K562 (cell line): ENCODE measurements around the gene BSPRY. TPM values are rescaled to one million over a fixed set of nuclear protein-coding genes. Genes with fewer than 3 reads are reported as not detected.

Source experiments
- ATAC-seq: fragments of 200-7000 bp; cut with Tn5 transposase; 3 replicates; pipeline ENCODE4 v1.9.1; 2020; ENCODE audit warnings: moderate library complexity
- BruUV-seq: library from RNA; stranded (reverse); fragments of 400-500 nt; replicated peaks from 2 replicates; lab custom pipeline; 2021; lab: Mats Ljungman, UMichigan
- CTCF ChIA-PET: fragments of 300-600 bp; formaldehyde crosslinking; extraction: SDS; loops from one replicate; lab custom pipeline; 2021; ENCODE audit warnings: low intra/inter-chr PET ratio; lab: Yijun Ruan, JAX
- POLR2A ChIA-PET: fragments of 300-600, 350-650 bp; sonication (Branson Sonifier 250); formaldehyde crosslinking; extraction: SDS; loops from one replicate; lab custom pipeline; 2021; ENCODE audit warnings: antibody characterized with exemption, inconsistent platforms; lab: Yijun Ruan, JAX
- DNase-seq, 4 experiments: peaks; one replicate each; pipeline versions ENCODE4 v3.0.0 to v3.0.0-alpha.2; 2011 to 2018; ENCODE audit warnings: low spot score in 3 of 4, mixed read lengths in 3 of 4; ENCODE audit errors: extremely low read depth in 1 of 4
- FAIRE-seq: peaks from 2 replicates; lab custom pipeline; 2011; peaks lifted over from hg19 to GRCh38; lab: Jason Lieb, UNC
- H2AFZ ChIP-seq: 2 replicates; pipeline ENCODE4 v1.6.0; 2011; ENCODE audit warnings: low read depth, low read length, control low read depth, inconsistent platforms
- H3K27ac ChIP-seq: fragments of 200-600 bp; 3 replicates; pipeline ENCODE4 v1.8.0; 2011; ENCODE audit warnings: low read depth, mild to moderate bottlenecking, control low read depth, inconsistent platforms, low read length, moderate library complexity, mixed read lengths; ENCODE audit errors: extremely low read depth
- H3K27me3 ChIP-seq, 2 experiments: fragments of 300-600 bp in 1 of 2; 2 replicates in 1 of 2; 3 replicates in 1 of 2; pipeline versions ENCODE4 v1.6.0 to v1.8.0; 2011; ENCODE audit warnings: inconsistent platforms in 2 of 2, low read length in 2 of 2, mild to moderate bottlenecking in 1 of 2, mixed read lengths in 1 of 2, moderate library complexity in 1 of 2; ENCODE audit not compliant: control insufficient read depth in 2 of 2, insufficient read depth in 2 of 2
- H3K36me3 ChIP-seq: fragments of 300-600 bp; 3 replicates; pipeline ENCODE4 v1.8.0; 2011; ENCODE audit warnings: mild to moderate bottlenecking, low read length, inconsistent platforms; ENCODE audit not compliant: control insufficient read depth, insufficient read depth
- H3K4me1 ChIP-seq, 2 experiments: fragments of 200-600 bp in 1 of 2; replicated peaks in 1 of 2; 2 replicates in 1 of 2; 3 replicates in 1 of 2; pipeline versions ENCODE4 v1.5.1 to v1.8.0; 2011; ENCODE audit warnings: inconsistent platforms in 2 of 2, low read length in 2 of 2, mild to moderate bottlenecking in 1 of 2, mixed read lengths in 1 of 2, moderate library complexity in 1 of 2; ENCODE audit not compliant: control insufficient read depth in 2 of 2, insufficient read depth in 2 of 2
- H3K4me2 ChIP-seq: 2 replicates; pipeline ENCODE4 v1.6.1; 2011; ENCODE audit warnings: low read length, control low read depth, inconsistent platforms, mixed read lengths; ENCODE audit not compliant: insufficient read depth
- H3K4me3 ChIP-seq: fragments of 200-600 bp; sonication (generic), shearing (Covaris generic); 2 replicates; pipeline ENCODE4 v1.5.1; 2016; ENCODE audit warnings: control low read depth, inconsistent platforms
- H3K79me2 ChIP-seq: fragments of 200-600 bp; 3 replicates; pipeline ENCODE4 v1.8.0; 2011; ENCODE audit warnings: low read length, inconsistent platforms; ENCODE audit not compliant: control insufficient read depth, insufficient read depth
- H3K9ac ChIP-seq, 2 experiments: 2 replicates each; pipeline versions ENCODE4 v1.6.0 to v1.6.1; 2011; ENCODE audit warnings: low read depth in 2 of 2, low read length in 2 of 2, control low read depth in 1 of 2, inconsistent platforms in 1 of 2, mild to moderate bottlenecking in 1 of 2, mixed read lengths in 1 of 2; ENCODE audit not compliant: insufficient read depth in 1 of 2
- H3K9me1 ChIP-seq: one replicate; pipeline ENCODE4 v1.6.0; 2011; ENCODE audit warnings: inconsistent platforms, mild to moderate bottlenecking, low read length, moderate library complexity; ENCODE audit not compliant: control insufficient read depth, insufficient read depth
- H3K9me3 ChIP-seq: replicated peaks from 2 replicates; pipeline ENCODE4 v1.5.1; 2011; ENCODE audit warnings: low read depth, low read length, inconsistent platforms; ENCODE audit not compliant: control insufficient read depth, insufficient read depth
- H4K20me1 ChIP-seq: replicated peaks from 2 replicates; pipeline ENCODE4 v1.6.1; 2011; ENCODE audit warnings: low read length, inconsistent platforms, mixed read lengths; ENCODE audit not compliant: control insufficient read depth, insufficient read depth
- ARID1B ChIP-seq: fragments of 450-650 bp; IDR thresholded peaks from 2 replicates; pipeline ENCODE4 v1.6.1; 2016; ENCODE audit warnings: antibody characterized with exemption, mild to moderate bottlenecking, inconsistent platforms
- CBFA2T2 ChIP-seq: fragments of 450-650 bp; conservative IDR thresholded peaks from 2 replicates; pipeline ENCODE4 v1.6.1; 2017; ENCODE audit warnings: mild to moderate bottlenecking
- CBFA2T3 ChIP-seq: fragments of 450-650 bp; IDR thresholded peaks from 2 replicates; pipeline ENCODE4 v1.6.1; 2017
- CBX5 ChIP-seq: IDR thresholded peaks from 2 replicates; pipeline ENCODE4 v1.6.1; 2014; ENCODE audit warnings: low read depth, borderline replicate concordance
- FIP1L1 ChIP-seq: fragments of 200-400 bp; formaldehyde crosslinking; IDR thresholded peaks from 2 replicates; pipeline ENCODE4 v1.6.1; 2018; ENCODE audit warnings: mild to moderate bottlenecking, low read depth, low read length; ENCODE audit not compliant: poor library complexity, severe bottlenecking
- GMEB1 ChIP-seq: fragments of 250-450 bp; sonication (Bioruptor Pico); IDR thresholded peaks from 2 replicates; pipeline ENCODE4 v1.4.0; 2020; ENCODE audit warnings: mild to moderate bottlenecking
- HDAC8 ChIP-seq: fragments of 450-650 bp; IDR thresholded peaks from 2 replicates; pipeline ENCODE4 v1.6.1; 2016; ENCODE audit warnings: mild to moderate bottlenecking, missing genetic modification characterization, moderate library complexity, missing compliant biosample characterization
- MYC ChIP-seq, 2 experiments: fragments of 250-450 bp in 1 of 2; sonication (Bioruptor Pico) in 1 of 2; IDR thresholded peaks; 2 replicates each; pipeline versions ENCODE4 v1.5.1 to v1.6.1; 2012 to 2021; ENCODE audit warnings: low read depth in 2 of 2, borderline replicate concordance in 1 of 2, improper control_type of control experiment in 1 of 2, low read length in 1 of 2, mild to moderate bottlenecking in 1 of 2, moderate library complexity in 1 of 2
- PRDM10 ChIP-seq: fragments of 450-650 bp; IDR thresholded peaks from 2 replicates; pipeline ENCODE4 v1.6.1; 2018; ENCODE audit not compliant: partially characterized antibody
- PREB ChIP-seq: sonication (generic); formaldehyde crosslinking; IDR thresholded peaks from 2 replicates; pipeline ENCODE4 v1.8.1; 2023; ENCODE audit warnings: mild to moderate bottlenecking, missing genetic modification reagents
- SLC30A9 ChIP-seq: fragments of 250-450 bp; sonication (Bioruptor Pico); IDR thresholded peaks from 2 replicates; pipeline ENCODE4 v1.8.0; 2022; ENCODE audit warnings: mild to moderate bottlenecking, moderate library complexity
- TFAP4 ChIP-seq: sonication (generic); formaldehyde crosslinking; IDR thresholded peaks from 2 replicates; pipeline ENCODE4 v1.8.0; 2022; ENCODE audit warnings: missing genetic modification reagents, mild to moderate bottlenecking, moderate library complexity, borderline replicate concordance
- THAP7 ChIP-seq: fragments of 250-450 bp; sonication (Bioruptor Pico); IDR thresholded peaks from 2 replicates; pipeline ENCODE4 v1.5.0; 2021
- WGBS: fragments of 100-300 bp; shearing (Covaris generic); methylation state at CpG from one replicate; pipeline ENCODE4 v1.1.6; 2016; ENCODE audit warnings: low coverage, mixed read lengths; ENCODE audit not compliant: insufficient coverage; ENCODE audit errors: missing lambda C conversion rate; 5-methylcytosine and 5-hydroxymethylcytosine counted together
- in situ Hi-C: fragments of 300-500 bp; cut with MboI; formaldehyde crosslinking; loops from 4 replicates; pipeline ENCODE4 v1.15.0; 2018; ENCODE audit warnings: inconsistent platforms, mixed read lengths
- intact Hi-C: fragments of 100-400 bp; cut with micrococcal nuclease; formaldehyde crosslinking; loops from 2 replicates; pipeline ENCODE4 v1.14.2; 2022
- polyA plus RNA-seq, 8 experiments: library from polyadenylated mRNA; depleted of rRNA in 4 of 8; stranded (reverse) in 5 of 8; unstranded in 3 of 8; fragments of >200 nt; fragmentation: Nextera tagmentation in 2 of 8; fragmentation: Illumina TruSeq in 1 of 8; extraction: Ambion mirVana in 2 of 8; extraction: Trizol in 1 of 8; gene quantifications; 2 replicates each; pipeline versions ENCODE4 v1.2.1 to v1.2.3, GENCODE V29; 2011 to 2014; ENCODE audit warnings: inconsistent platforms in 1 of 8, missing spikeins in 1 of 8
- total RNA-seq, 7 experiments: library from RNA; depleted of rRNA in 6 of 7; stranded (reverse); fragments of >200 nt in 6 of 7; fragmentation: Illumina TruSeq in 2 of 7; extraction: Trizol in 2 of 7; gene quantifications; 2 replicates each; pipeline versions ENCODE4 v1.2.1 to v1.2.3, GENCODE V29; 2011 to 2021; ENCODE audit warnings: low replicate concordance in 1 of 7

The BSPRY gene
- total and polyA plus RNA-seq, 9 of the 15 experiments (the other 6 are each of a cell fraction or from before 2014, with no cell fraction given) = 0.07 to 0.67 (median 0.18) TPM

- no peaks in the 10 kb centered on the region; the same call in 2 of the 3 replicates for H3K36me3 ChIP-seq
- ChIA-PET POLR2A (interaction anchor here (0.8 to 2.0 kb wide), 2 partner anchors 11 to 267 kb away, joined by 3 to 4 read pairs; no protein-coding TSS in a partner anchor), CTCF (interaction anchor here (0.7 kb wide), 1 partner anchor 77 kb away, joined by 3 read pairs; no protein-coding TSS in a partner anchor)
- H3K27me3 ChIP-seq = no peaks in the 10 kb centered on the region
- no peaks in the 10 kb centered on the region for H3K79me2 ChIP-seq
- no peak overlapping the region for H3K4me3 ChIP-seq
- BruUV-seq = no TSS peak
- H2AFZ ChIP-seq = peak overlapping the region; percentile 26; the same call in 1 of the 2 replicates
- no peak for FAIRE-seq
- H4K20me1 ChIP-seq = 0 out of 2 replicates have a peak, but pooled peaks cover 3% of the 10 kb centered on the region
- peak; percentile 56 to 85 (median 68) for DNase-seq
- H3K27ac ChIP-seq = peak overlapping the region; percentile 20; the same call in 2 of the 3 replicates
- peaks cover 22 to 45% of the 10 kb centered on the region in 2 experiments; a peak in 4 of 5 replicates for H3K4me1 ChIP-seq
- H3K9ac ChIP-seq = peak overlapping the region; percentile 10 to 87; a peak in 2 of 4 replicates
- intact Hi-C loops (no loop called here), in situ Hi-C loops (no loop called here)
- peak; percentile 7 for ATAC-seq
- 10% methylated on average over 3 of the region's 3 CpGs for WGBS
- H3K9me1 ChIP-seq = no peaks in the 10 kb centered on the region
- no peaks in the 10 kb centered on the region for H3K9me3 ChIP-seq
- peak overlapping the region; percentile 64 for H3K4me2 ChIP-seq
- TF ChIP-seq PRDM10 (peak; percentile 91), FIP1L1 (no peak), HDAC8 (tag) (no peak), TFAP4 (no peak), SLC30A9 (CRISPR knock-in tag) (no peak), THAP7 (CRISPR knock-in tag) (no peak), ARID1B (peak; percentile 14; the same call in 1 of the 2 replicates), MYC (IDR thresholded peaks at IDR 0.05; ENCODE audit: low read depth, low read length) (no peak), MYC (CRISPR knock-in tag; IDR thresholded peaks at IDR 0.05; ENCODE audit: borderline replicate concordance, low read depth) (no peak), CBFA2T2 (peak; percentile 57), PREB (CRISPR knock-in tag) (no peak), CBFA2T3 (peak; percentile 76), CBX5 (no peak), GMEB1 (CRISPR knock-in tag) (no peak)
Measured at GRCh38 chr9:113397203-113397631, 47.9 kb downstream of the BSPRY start.
